ENCODE results near the gene KRT73.

KRT73 gene

DNA sequence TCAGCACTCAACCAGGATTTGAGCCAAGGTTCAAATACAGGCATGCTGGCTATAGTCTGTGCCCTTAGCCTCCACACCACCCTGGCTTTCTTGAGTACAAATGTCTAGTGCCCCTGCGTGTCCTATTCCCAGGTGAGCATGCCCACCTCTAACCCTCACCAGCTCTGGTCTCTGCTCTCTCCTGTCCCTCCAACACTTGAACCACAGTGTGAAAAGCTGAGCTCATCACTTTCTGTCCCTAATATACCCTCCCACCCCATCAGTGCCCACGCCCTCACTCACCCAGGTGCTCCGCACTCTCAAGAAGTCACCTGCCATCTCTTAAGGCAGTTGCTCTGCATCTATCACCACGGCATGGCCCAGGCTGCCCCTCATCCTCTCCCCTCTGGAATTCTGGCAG lies 58.4 kb downstream of the KRT73 start:
- ChIA-PET CTCF (interaction anchor here (1.2 to 1.4 kb wide), 2 partner anchors 10 to 320 kb away, joined by 3 to 6 read pairs; no protein-coding TSS in a partner anchor), POLR2A (no interaction called here)
- no peak for DNase-seq (ENCODE audit: low read depth, low spot score)
- TF ChIP-seq, protein P1, sequence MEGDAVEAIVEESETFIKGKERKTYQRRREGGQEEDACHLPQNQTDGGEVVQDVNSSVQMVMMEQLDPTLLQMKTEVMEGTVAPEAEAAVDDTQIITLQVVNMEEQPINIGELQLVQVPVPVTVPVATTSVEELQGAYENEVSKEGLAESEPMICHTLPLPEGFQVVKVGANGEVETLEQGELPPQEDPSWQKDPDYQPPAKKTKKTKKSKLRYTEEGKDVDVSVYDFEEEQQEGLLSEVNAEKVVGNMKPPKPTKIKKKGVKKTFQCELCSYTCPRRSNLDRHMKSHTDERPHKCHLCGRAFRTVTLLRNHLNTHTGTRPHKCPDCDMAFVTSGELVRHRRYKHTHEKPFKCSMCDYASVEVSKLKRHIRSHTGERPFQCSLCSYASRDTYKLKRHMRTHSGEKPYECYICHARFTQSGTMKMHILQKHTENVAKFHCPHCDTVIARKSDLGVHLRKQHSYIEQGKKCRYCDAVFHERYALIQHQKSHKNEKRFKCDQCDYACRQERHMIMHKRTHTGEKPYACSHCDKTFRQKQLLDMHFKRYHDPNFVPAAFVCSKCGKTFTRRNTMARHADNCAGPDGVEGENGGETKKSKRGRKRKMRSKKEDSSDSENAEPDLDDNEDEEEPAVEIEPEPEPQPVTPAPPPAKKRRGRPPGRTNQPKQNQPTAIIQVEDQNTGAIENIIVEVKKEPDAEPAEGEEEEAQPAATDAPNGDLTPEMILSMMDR (IDR thresholded peaks at IDR 0.05; ENCODE audit: insufficient read depth, low read length, missing control alignments) = no peak
- H3K4me3 ChIP-seq (ENCODE audit: low read depth, low read length) = no peak overlapping the region

DNA sequence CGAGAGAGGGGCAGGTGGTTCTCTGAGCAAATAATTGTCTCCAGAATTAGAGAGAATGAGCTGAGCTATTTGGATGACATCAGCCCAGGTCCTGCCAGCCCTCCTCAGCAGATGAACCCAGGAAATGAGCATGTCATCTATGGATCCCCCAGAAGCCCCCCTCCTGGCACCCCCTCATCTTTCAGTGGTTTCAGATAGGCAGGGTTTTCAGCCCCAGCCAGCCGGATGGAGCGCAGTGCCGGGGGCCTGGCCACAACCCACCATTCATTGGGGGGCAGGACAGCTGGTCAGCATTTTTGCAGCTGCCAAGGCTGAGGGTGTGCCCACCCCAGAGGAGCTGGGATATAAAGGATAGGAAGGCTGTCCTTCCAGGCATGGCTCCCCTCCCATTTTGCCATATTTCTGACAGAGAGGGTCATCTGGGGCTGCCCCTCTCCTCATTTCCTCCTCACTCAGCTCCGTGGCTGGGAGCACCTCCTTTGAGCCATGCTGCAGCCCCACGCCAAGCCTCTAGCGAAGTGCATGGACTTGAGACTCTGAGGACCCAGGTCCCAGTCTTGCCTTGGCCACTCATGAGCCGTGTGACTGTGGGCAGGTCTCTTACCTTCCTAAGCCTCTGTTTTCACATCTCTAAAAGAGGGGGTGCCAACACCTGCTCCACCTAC lies 59.4 kb downstream of the KRT73 start:
- ChIA-PET POLR2A (no interaction called here), CTCF (interaction anchor here (1.1 to 1.2 kb wide), 2 partner anchors 24 to 307 kb away, joined by 3 read pairs; no protein-coding TSS in a partner anchor)
- TF ChIP-seq, protein P1 (IDR thresholded peaks at IDR 0.05; ENCODE audit: insufficient read depth, low read length, missing control alignments) = no peak
- no peak for DNase-seq (ENCODE audit: low read depth, low spot score)
- H3K4me3 ChIP-seq (ENCODE audit: low read depth, low read length) = no peak overlapping the region

All from AG04449 (cell line).